Astrocyte (in vitro differentiated cells and primary cell): ENCODE measurements around the gene HIRIP3. TPM values are rescaled to one million over a fixed set of nuclear protein-coding genes. Genes with fewer than 3 reads are reported as not detected.
A peak's percentile ranks its signal among the peaks of the same experiment; 100 is the strongest.

Experiments
- DNase-seq: peaks from one replicate; pipeline ENCODE4 v3.0.0-alpha.2; 2010; ENCODE audit warnings: low read depth
- FAIRE-seq: peaks from 2 replicates; lab custom pipeline; 2011; peaks lifted over from hg19 to GRCh38; lab: Jason Lieb, UNC
- H2AFZ ChIP-seq: 2 replicates; pipeline ENCODE4 v1.6.0; 2012; ENCODE audit warnings: low read depth, low read length, inconsistent platforms
- H3K27ac ChIP-seq: 2 replicates; pipeline ENCODE4 v1.5.1; 2011; ENCODE audit warnings: low read depth, low read length, inconsistent platforms
- H3K27me3 ChIP-seq: 2 replicates; pipeline ENCODE4 v1.6.0; 2011; ENCODE audit warnings: low read length, inconsistent platforms; ENCODE audit not compliant: insufficient read depth
- H3K36me3 ChIP-seq: 2 replicates; pipeline ENCODE4 v1.5.1; 2011; ENCODE audit warnings: low read length, inconsistent platforms; ENCODE audit not compliant: insufficient read depth
- H3K4me1 ChIP-seq: 2 replicates; pipeline ENCODE4 v1.5.1; 2011; ENCODE audit warnings: low read length, inconsistent platforms; ENCODE audit not compliant: insufficient read depth
- H3K4me2 ChIP-seq: 2 replicates; pipeline ENCODE4 v1.6.0; 2012; ENCODE audit warnings: low read length, inconsistent platforms
- H3K4me3 ChIP-seq: 2 replicates; pipeline ENCODE4 v1.5.1; 2011; ENCODE audit warnings: low read depth, mild to moderate bottlenecking, low read length, inconsistent platforms; ENCODE audit not compliant: insufficient read depth
- H3K79me2 ChIP-seq: 2 replicates; pipeline ENCODE4 v1.6.0; 2012; ENCODE audit warnings: mild to moderate bottlenecking, low read length, inconsistent platforms; ENCODE audit not compliant: insufficient read depth
- H3K9ac ChIP-seq: 2 replicates; pipeline ENCODE4 v1.6.0; 2012; ENCODE audit warnings: mild to moderate bottlenecking, low read length, inconsistent platforms
- H3K9me3 ChIP-seq: 2 replicates; pipeline ENCODE4 v1.5.1; 2012; ENCODE audit warnings: low read depth, mild to moderate bottlenecking, low read length, inconsistent platforms; ENCODE audit not compliant: insufficient read depth
- H4K20me1 ChIP-seq: 2 replicates; pipeline ENCODE4 v1.6.0; 2012; ENCODE audit warnings: low read length, inconsistent platforms; ENCODE audit not compliant: insufficient read depth
- H3K27ac Mint-ChIP-seq: one replicate; pipeline ENCODE4 v1.8.0; 2021; ENCODE audit warnings: mild to moderate bottlenecking, mixed read lengths; ENCODE audit not compliant: unreplicated experiment
- H3K27me3 Mint-ChIP-seq: one replicate; pipeline ENCODE4 v1.8.0; 2021; ENCODE audit warnings: low read depth, mixed read lengths; ENCODE audit not compliant: unreplicated experiment
- H3K36me3 Mint-ChIP-seq: one replicate; pipeline ENCODE4 v1.8.0; 2021; ENCODE audit warnings: low read depth, mixed read lengths; ENCODE audit not compliant: unreplicated experiment
- H3K4me1 Mint-ChIP-seq: one replicate; pipeline ENCODE4 v1.8.0; 2021; ENCODE audit warnings: low read depth, mixed read lengths; ENCODE audit not compliant: unreplicated experiment
- H3K4me3 Mint-ChIP-seq: one replicate; pipeline ENCODE4 v1.8.0; 2021; ENCODE audit warnings: mild to moderate bottlenecking, moderate library complexity, mixed read lengths; ENCODE audit not compliant: unreplicated experiment
- H3K9me3 Mint-ChIP-seq: one replicate; pipeline ENCODE4 v1.8.0; 2021; ENCODE audit warnings: mild to moderate bottlenecking, mixed read lengths; ENCODE audit not compliant: unreplicated experiment
- EZH2 ChIP-seq: IDR thresholded peaks from 2 replicates; pipeline ENCODE4 v1.6.1; 2012; ENCODE audit warnings: mild to moderate bottlenecking, low read length, inconsistent platforms; ENCODE audit not compliant: insufficient read depth
- total RNA-seq: library from RNA; stranded (reverse); gene quantifications from 2 replicates; pipeline ENCODE4 v1.2.1, GENCODE V29; 2021
- TF ChIP-seq, protein P1 (sequence below): IDR thresholded peaks from 2 replicates; pipeline ENCODE4 v1.5.1; 2011; ENCODE audit warnings: low read depth, mild to moderate bottlenecking, inconsistent platforms, low read length, moderate library complexity; ENCODE audit not compliant: insufficient read depth

Gene HIRIP3
- total RNA-seq, 1 donor from 2014 or later = 4.3 TPM

DNA sequence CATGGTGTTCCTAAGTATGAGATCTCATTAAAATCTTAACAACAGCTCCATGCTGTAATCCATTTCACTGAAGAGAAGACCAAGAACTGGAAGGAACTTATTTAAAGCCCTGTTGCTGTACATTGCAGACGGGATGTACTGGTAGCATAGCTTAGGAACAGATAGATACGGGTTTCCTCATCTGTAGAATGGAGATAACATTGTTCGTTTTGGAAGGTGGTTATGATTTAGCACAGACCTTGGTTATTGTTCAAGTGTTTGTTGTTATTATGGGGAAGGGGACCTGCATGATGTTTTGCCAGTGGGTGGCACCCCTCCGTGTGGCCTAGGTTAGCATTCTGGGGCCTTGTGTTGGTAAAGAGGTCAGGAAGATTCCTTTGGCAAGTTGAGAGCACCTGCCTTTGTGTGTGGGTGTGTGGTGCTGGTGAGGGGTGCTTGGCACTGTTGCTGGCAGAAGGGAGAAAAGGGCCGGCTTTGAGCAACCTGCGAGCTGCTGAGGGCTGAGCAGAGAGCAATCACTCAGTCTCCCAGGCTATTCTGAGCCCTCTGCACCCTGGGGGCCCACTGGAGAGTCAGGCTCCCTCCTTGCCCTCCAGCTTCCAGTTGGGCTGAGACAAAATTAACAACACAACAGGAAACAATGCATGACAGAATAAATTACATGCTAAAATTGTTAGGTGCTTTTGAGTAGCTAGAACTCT, 19.5 kb downstream of the HIRIP3 start:
- H3K36me3 Mint-ChIP-seq = peaks cover 37% of the 10 kb centered on the region
- Histone ChIP-seq H3K9me3 (peaks cover 3% of the 10 kb centered on the region), H3K27me3 (no peaks in the 10 kb centered on the region), H3K4me2 (peak overlapping the region; percentile 95), H2AFZ (no peak overlapping the region), H3K4me3 (peak overlapping the region; percentile 82), H3K9ac (peak overlapping the region; percentile 92), H4K20me1 (peaks cover 61% of the 10 kb centered on the region), H3K4me1 (peaks cover 23% of the 10 kb centered on the region), H3K27ac (no peak overlapping the region), H3K36me3 (peaks cover 33% of the 10 kb centered on the region), H3K79me2 (peaks cover 57% of the 10 kb centered on the region)
- H3K9me3 Mint-ChIP-seq = peaks cover 3% of the 10 kb centered on the region
- DNase-seq = no peak
- no peaks in the 10 kb centered on the region for H3K27me3 Mint-ChIP-seq
- H3K27ac Mint-ChIP-seq = peak overlapping the region; percentile 27
- H3K4me1 Mint-ChIP-seq = peaks cover 17% of the 10 kb centered on the region
- peak overlapping the region; percentile 88 for H3K4me3 Mint-ChIP-seq
- TF ChIP-seq, protein P1, sequence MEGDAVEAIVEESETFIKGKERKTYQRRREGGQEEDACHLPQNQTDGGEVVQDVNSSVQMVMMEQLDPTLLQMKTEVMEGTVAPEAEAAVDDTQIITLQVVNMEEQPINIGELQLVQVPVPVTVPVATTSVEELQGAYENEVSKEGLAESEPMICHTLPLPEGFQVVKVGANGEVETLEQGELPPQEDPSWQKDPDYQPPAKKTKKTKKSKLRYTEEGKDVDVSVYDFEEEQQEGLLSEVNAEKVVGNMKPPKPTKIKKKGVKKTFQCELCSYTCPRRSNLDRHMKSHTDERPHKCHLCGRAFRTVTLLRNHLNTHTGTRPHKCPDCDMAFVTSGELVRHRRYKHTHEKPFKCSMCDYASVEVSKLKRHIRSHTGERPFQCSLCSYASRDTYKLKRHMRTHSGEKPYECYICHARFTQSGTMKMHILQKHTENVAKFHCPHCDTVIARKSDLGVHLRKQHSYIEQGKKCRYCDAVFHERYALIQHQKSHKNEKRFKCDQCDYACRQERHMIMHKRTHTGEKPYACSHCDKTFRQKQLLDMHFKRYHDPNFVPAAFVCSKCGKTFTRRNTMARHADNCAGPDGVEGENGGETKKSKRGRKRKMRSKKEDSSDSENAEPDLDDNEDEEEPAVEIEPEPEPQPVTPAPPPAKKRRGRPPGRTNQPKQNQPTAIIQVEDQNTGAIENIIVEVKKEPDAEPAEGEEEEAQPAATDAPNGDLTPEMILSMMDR = no peak
- FAIRE-seq = no peak

DNA sequence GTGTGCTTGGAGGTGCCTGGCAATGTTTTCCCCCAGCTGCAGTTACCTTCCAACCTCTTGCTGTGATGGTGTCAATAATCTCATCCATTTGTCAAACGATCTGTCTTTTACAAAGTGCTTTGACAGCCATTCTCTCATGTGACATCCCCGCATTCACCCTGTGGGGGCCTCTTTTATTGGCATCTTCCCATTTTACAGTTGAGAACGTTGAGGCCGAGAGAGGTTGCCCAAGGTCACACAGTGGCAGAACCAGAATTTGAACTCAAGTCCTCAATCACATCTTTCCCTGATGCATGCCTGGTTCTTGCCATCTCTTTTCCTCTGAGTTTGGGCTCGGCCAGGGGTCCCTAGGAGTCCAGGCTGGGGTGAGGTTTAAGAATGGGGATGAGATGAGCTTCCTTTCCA, 20.3 kb downstream of the HIRIP3 start:
- Histone ChIP-seq H2AFZ (no peak overlapping the region), H3K9me3 (peaks cover 3% of the 10 kb centered on the region), H3K79me2 (peaks cover 54% of the 10 kb centered on the region), H3K27me3 (no peaks in the 10 kb centered on the region), H3K4me1 (peaks cover 23% of the 10 kb centered on the region), H3K36me3 (peaks cover 25% of the 10 kb centered on the region), H4K20me1 (peaks cover 57% of the 10 kb centered on the region), H3K9ac (peak overlapping the region; percentile 92), H3K27ac (no peak overlapping the region), H3K4me3 (peak overlapping the region; percentile 82), H3K4me2 (peak overlapping the region; percentile 95)
- peaks cover 17% of the 10 kb centered on the region for H3K4me1 Mint-ChIP-seq
- DNase-seq (no peak), FAIRE-seq (no peak)
- H3K27me3 Mint-ChIP-seq = no peaks in the 10 kb centered on the region
- H3K36me3 Mint-ChIP-seq = peaks cover 35% of the 10 kb centered on the region
- H3K9me3 Mint-ChIP-seq = peaks cover 3% of the 10 kb centered on the region
- H3K4me3 Mint-ChIP-seq = peak overlapping the region; percentile 88
- H3K27ac Mint-ChIP-seq = peak overlapping the region; percentile 69
- TF ChIP-seq EZH2 = no peak
- TF ChIP-seq, protein P1 = no peak
